ENCODE results near the gene ZNF850.

Gene ZNF850

GRCh38 chr19:36772311-36773222 is at the start of gene ZNF850:
ZNF850 (minus strand) TSS chr19:36772807; CDS start chr19:36762606, 10,201 bp downstream.
- H3K9me3 ChIP-seq (ENCODE audit: insufficient read depth, low read length, severe bottlenecking), result peaks cover 33% of the 10 kb centered on the region
- H2AFZ ChIP-seq (ENCODE audit: low read depth, low read length), result peak within 1 kb of the TSS; percentile 93
- H4K20me1 ChIP-seq (ENCODE audit: insufficient read depth, low read length), result no peaks in the 10 kb centered on the region
- H3K27me3 ChIP-seq (ENCODE audit: insufficient read depth, low read length, poor library complexity), result no peaks in the 10 kb centered on the region
- peak within 1 kb of the TSS; percentile 42 to 78 for H3K4me3 ChIP-seq (ENCODE audit: low read depth in 1 of 2, low read length in 2 of 2)
- no peak for TF ChIP-seq CTCF (IDR thresholded peaks at IDR 0.05; ENCODE audit: borderline replicate concordance, extremely low read depth, low read length, poor library complexity, severe bottlenecking)
- DNase-seq, result peak; percentile 95
- H3K4me2 ChIP-seq (ENCODE audit: insufficient read depth, low read length), result peak within 1 kb of the TSS; percentile 86
- H3K9ac ChIP-seq (ENCODE audit: low read depth, low read length), result peak within 1 kb of the TSS; percentile 68
- H3K27ac ChIP-seq (ENCODE audit: low read length), result peak within 1 kb of the TSS; percentile 84
- H3K79me2 ChIP-seq (ENCODE audit: insufficient read depth, low read length), result peaks cover 64% of the 10 kb centered on the region
- H3K36me3 ChIP-seq (ENCODE audit: insufficient read depth, low read length), result peaks cover 47% of the 10 kb centered on the region
- ATAC-seq (ENCODE audit: insufficient read depth, low read depth), result peak; percentile 90
- peaks cover 22% of the 10 kb centered on the region for H3K4me1 ChIP-seq (ENCODE audit: insufficient read depth, low read length)

GRCh38 chr19:36821758-36822157 is 49.2 kb upstream of the ZNF850 start:
- DNase-seq, result no peak
- no peak overlapping the region; a peak in 1 of 4 replicates for H3K4me3 ChIP-seq (ENCODE audit: low read depth in 1 of 2, low read length in 2 of 2)
- H3K27me3 ChIP-seq (ENCODE audit: insufficient read depth, low read length, poor library complexity), result no peaks in the 10 kb centered on the region
- no peak overlapping the region for H2AFZ ChIP-seq (ENCODE audit: low read depth, low read length)
- H3K36me3 ChIP-seq (ENCODE audit: insufficient read depth, low read length), result peaks cover 86% of the 10 kb centered on the region
- no peak for TF ChIP-seq CTCF (IDR thresholded peaks at IDR 0.05; ENCODE audit: borderline replicate concordance, extremely low read depth, low read length, poor library complexity, severe bottlenecking)
- no peak for TF ChIP-seq EZH2 (IDR thresholded peaks at IDR 0.05; ENCODE audit: borderline replicate concordance, low read depth, low read length, severe bottlenecking)
- no peak overlapping the region for H3K9ac ChIP-seq (ENCODE audit: low read depth, low read length)
- H3K79me2 ChIP-seq (ENCODE audit: insufficient read depth, low read length), result no peaks in the 10 kb centered on the region
- H3K27ac ChIP-seq (ENCODE audit: low read length), result no peak overlapping the region
- H3K4me1 ChIP-seq (ENCODE audit: insufficient read depth, low read length), result no peaks in the 10 kb centered on the region
- peaks cover 80% of the 10 kb centered on the region for H3K9me3 ChIP-seq (ENCODE audit: insufficient read depth, low read length, severe bottlenecking)
- H4K20me1 ChIP-seq (ENCODE audit: insufficient read depth, low read length), result no peaks in the 10 kb centered on the region
- no peak overlapping the region for H3K4me2 ChIP-seq (ENCODE audit: insufficient read depth, low read length)
- no peak for ATAC-seq (ENCODE audit: insufficient read depth, low read depth)

GRCh38 chr19:36819130-36819630 is 46.6 kb upstream of the ZNF850 start:
- DNase-seq, result no peak
- peaks cover 89% of the 10 kb centered on the region for H3K9me3 ChIP-seq (ENCODE audit: insufficient read depth, low read length, severe bottlenecking)

More at GRCh38 chr19:36819130-36819630, 46.6 kb upstream of the ZNF850 start:
- ATAC-seq (ENCODE audit: insufficient read depth, low read depth), result no peak
- no peaks in the 10 kb centered on the region for H3K79me2 ChIP-seq (ENCODE audit: insufficient read depth, low read length)
- no peaks in the 10 kb centered on the region for H4K20me1 ChIP-seq (ENCODE audit: insufficient read depth, low read length)
- no peak overlapping the region for H3K4me3 ChIP-seq (ENCODE audit: low read depth in 1 of 2, low read length in 2 of 2)
- no peak overlapping the region for H3K4me2 ChIP-seq (ENCODE audit: insufficient read depth, low read length)
- TF ChIP-seq EZH2 (IDR thresholded peaks at IDR 0.05; ENCODE audit: borderline replicate concordance, low read depth, low read length, severe bottlenecking) (no peak), CTCF (IDR thresholded peaks at IDR 0.05; ENCODE audit: borderline replicate concordance, extremely low read depth, low read length, poor library complexity, severe bottlenecking) (no peak)
- H3K9ac ChIP-seq (ENCODE audit: low read depth, low read length), result no peak overlapping the region
- no peak overlapping the region for H2AFZ ChIP-seq (ENCODE audit: low read depth, low read length)
- H3K27me3 ChIP-seq (ENCODE audit: insufficient read depth, low read length, poor library complexity), result no peaks in the 10 kb centered on the region
- H3K27ac ChIP-seq (ENCODE audit: low read length), result no peak overlapping the region
- H3K36me3 ChIP-seq (ENCODE audit: insufficient read depth, low read length), result peaks cover 84% of the 10 kb centered on the region
- H3K4me1 ChIP-seq (ENCODE audit: insufficient read depth, low read length), result no peaks in the 10 kb centered on the region

Data from DND-41 (cell line).